ENCODE measurements around the gene SNAI1.

DNA sequence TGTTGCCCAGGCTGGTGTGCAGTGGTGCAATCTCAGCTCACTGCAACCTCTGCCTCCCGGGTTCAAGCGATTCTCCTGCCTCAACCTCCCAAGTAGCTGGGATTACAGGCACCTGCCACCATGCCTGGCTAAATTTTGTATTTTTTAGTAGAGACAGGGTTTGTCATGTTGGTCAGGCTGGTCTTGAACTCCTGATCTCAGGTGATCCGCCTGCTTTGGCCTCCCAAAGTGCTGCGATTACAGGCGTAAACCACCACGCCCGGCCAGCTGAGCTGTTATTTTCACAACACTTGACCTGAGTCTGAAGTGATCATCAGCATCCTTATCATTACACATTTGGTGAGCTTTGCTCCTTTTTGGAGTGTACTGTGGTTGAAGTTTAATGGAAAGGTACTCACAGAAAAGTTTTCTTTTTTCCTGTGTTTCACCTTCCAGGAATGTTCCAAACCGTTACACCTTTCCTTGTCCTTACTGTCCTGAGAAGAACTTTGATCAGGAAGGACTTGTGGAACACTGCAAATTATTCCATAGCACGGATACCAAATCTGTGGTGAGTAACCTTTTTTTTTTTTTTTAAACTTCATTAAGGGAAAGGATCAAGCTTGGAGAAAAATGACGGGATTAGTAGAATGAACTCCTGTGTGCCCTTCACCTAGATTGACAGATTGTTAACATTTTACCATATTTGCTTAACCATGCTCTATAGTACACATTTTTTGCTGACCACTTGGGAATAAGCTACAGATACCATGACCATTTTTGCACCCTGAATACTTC is 36.9 kb upstream of the SNAI1 start:
- TF ChIP-seq POLR2A (IDR thresholded peaks at IDR 0.05): no peak
- TF ChIP-seq, protein P1, sequence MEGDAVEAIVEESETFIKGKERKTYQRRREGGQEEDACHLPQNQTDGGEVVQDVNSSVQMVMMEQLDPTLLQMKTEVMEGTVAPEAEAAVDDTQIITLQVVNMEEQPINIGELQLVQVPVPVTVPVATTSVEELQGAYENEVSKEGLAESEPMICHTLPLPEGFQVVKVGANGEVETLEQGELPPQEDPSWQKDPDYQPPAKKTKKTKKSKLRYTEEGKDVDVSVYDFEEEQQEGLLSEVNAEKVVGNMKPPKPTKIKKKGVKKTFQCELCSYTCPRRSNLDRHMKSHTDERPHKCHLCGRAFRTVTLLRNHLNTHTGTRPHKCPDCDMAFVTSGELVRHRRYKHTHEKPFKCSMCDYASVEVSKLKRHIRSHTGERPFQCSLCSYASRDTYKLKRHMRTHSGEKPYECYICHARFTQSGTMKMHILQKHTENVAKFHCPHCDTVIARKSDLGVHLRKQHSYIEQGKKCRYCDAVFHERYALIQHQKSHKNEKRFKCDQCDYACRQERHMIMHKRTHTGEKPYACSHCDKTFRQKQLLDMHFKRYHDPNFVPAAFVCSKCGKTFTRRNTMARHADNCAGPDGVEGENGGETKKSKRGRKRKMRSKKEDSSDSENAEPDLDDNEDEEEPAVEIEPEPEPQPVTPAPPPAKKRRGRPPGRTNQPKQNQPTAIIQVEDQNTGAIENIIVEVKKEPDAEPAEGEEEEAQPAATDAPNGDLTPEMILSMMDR (IDR thresholded peaks at IDR 0.05): no peak
